Lower leg skin (tissue), 3 donors: Measurements from ENCODE around the gene PODXL2.

Experiments
- CTCF ChIP-seq, 3 donors: fragments of 450-650 bp; IDR thresholded peaks; one replicate each; pipeline ENCODE4 v1.5.1; 2016; ENCODE audit warnings: antibody characterized with exemption in 3 of 3, mild to moderate bottlenecking in 3 of 3, moderate library complexity in 2 of 3
- POLR2A ChIP-seq, 2 donors: fragments of 450-650 bp; IDR thresholded peaks; one replicate each; pipeline ENCODE4 v1.6.1; 2016 to 2017; ENCODE audit warnings: antibody characterized with exemption in 2 of 2, mild to moderate bottlenecking in 1 of 2, moderate library complexity in 1 of 2

GRCh38 chr3:127600749-127601456 lies 28.1 kb upstream of the PODXL2 start:
- TF ChIP-seq CTCF (IDR thresholded peaks at IDR 0.05) (no peak), POLR2A (IDR thresholded peaks at IDR 0.05) (no peak)
